Astrocyte (in vitro differentiated cells and primary cell): ENCODE data around the gene PUSL1.

ENCODE experiments used
- EZH2 ChIP-seq: IDR thresholded peaks from 2 replicates; pipeline ENCODE4 v1.6.1; 2012; ENCODE audit warnings: mild to moderate bottlenecking, low read length, inconsistent platforms; ENCODE audit not compliant: insufficient read depth
- TF ChIP-seq, protein P1 (sequence below): IDR thresholded peaks from 2 replicates; pipeline ENCODE4 v1.5.1; 2011; ENCODE audit warnings: low read depth, mild to moderate bottlenecking, inconsistent platforms, low read length, moderate library complexity; ENCODE audit not compliant: insufficient read depth

- TF ChIP-seq, protein P1, sequence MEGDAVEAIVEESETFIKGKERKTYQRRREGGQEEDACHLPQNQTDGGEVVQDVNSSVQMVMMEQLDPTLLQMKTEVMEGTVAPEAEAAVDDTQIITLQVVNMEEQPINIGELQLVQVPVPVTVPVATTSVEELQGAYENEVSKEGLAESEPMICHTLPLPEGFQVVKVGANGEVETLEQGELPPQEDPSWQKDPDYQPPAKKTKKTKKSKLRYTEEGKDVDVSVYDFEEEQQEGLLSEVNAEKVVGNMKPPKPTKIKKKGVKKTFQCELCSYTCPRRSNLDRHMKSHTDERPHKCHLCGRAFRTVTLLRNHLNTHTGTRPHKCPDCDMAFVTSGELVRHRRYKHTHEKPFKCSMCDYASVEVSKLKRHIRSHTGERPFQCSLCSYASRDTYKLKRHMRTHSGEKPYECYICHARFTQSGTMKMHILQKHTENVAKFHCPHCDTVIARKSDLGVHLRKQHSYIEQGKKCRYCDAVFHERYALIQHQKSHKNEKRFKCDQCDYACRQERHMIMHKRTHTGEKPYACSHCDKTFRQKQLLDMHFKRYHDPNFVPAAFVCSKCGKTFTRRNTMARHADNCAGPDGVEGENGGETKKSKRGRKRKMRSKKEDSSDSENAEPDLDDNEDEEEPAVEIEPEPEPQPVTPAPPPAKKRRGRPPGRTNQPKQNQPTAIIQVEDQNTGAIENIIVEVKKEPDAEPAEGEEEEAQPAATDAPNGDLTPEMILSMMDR = no peak
- no peak for TF ChIP-seq EZH2
Observed at GRCh38 chr1:1358433-1359271, 50.3 kb downstream of the PUSL1 start, which contains the start of gene MXRA8.
